Hair follicular keratinocyte (primary cell): ENCODE results near the gene ABITRAM. TPM values are rescaled to one million over a fixed set of nuclear protein-coding genes. Genes with fewer than 3 reads are reported as not detected.

Source experiments
- total RNA-seq: library from RNA; depleted of rRNA; stranded (reverse); fragments of >200 nt; gene quantifications from 2 replicates; pipeline ENCODE4 v1.2.3, GENCODE V29; 2015

The ABITRAM gene, protein sequence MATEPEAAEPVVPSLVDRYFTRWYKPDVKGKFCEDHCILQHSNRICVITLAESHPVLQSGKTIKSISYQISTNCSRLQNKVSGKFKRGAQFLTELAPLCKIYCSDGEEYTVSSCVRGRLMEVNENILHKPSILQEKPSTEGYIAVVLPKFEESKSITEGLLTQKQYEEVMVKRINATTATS
- 9.3 and 10.8 TPM in 2 replicates for total RNA-seq

GRCh38 chr9:108934323-108934893 lies at the start of gene ABITRAM:
Gene ABITRAM (plus strand): TSS chr9:108934400. CDS start chr9:108934487, 87 bp downstream.

GRCh38 chr9:108933718-108934322 lies 380 bp upstream of the ABITRAM start, which contains the start of gene ELP1:
Gene ELP1 (minus strand): TSS chr9:108934124. CDS start chr9:108931146, 2,978 bp downstream.

Other genes with a start within 250 kb of the ABITRAM start
- gene ACTL7B, start 78.4 kb upstream of the ABITRAM start, total RNA-seq: not detected in 2 replicates
- not detected in 2 replicates for gene ACTL7A, start 72.1 kb upstream of the ABITRAM start, total RNA-seq
- gene ELP1, start 276 bp upstream of the ABITRAM start, total RNA-seq: 22.3 and 26.8 TPM in 2 replicates
- gene CTNNAL1, start 79.1 kb downstream of the ABITRAM start, total RNA-seq: 114 and 156 TPM in 2 replicates
- gene TMEM245, start 185.5 kb downstream of the ABITRAM start, total RNA-seq: 23.3 and 24.2 TPM in 2 replicates
- gene FRRS1L, start 232.8 kb downstream of the ABITRAM start, total RNA-seq: not detected in 2 replicates